Osteocyte (in vitro differentiated cells): ENCODE measurements around the gene SERINC5. TPM values are rescaled to one million over a fixed set of nuclear protein-coding genes. Genes with fewer than 3 reads are reported as not detected.
"Not testable (repeated sequence)": the region's sequence is repeated elsewhere in the genome, so short reads cannot be mapped to it uniquely, and the experiment has no call there.

ENCODE experiments used
- DNase-seq: peaks from one replicate; pipeline ENCODE4 v3.0.0; 2021; ENCODE audit warnings: mixed read lengths; ENCODE audit not compliant: unreplicated experiment; ENCODE audit errors: extremely low spot score
- H3K27ac Mint-ChIP-seq: one replicate; pipeline ENCODE4 v1.8.0; 2021; ENCODE audit warnings: mild to moderate bottlenecking, mixed read lengths; ENCODE audit not compliant: unreplicated experiment
- H3K27me3 Mint-ChIP-seq: one replicate; pipeline ENCODE4 v1.8.0; 2021; ENCODE audit warnings: mixed read lengths; ENCODE audit not compliant: unreplicated experiment
- H3K36me3 Mint-ChIP-seq: one replicate; pipeline ENCODE4 v1.8.0; 2021; ENCODE audit warnings: mixed read lengths; ENCODE audit not compliant: unreplicated experiment
- H3K4me1 Mint-ChIP-seq: one replicate; pipeline ENCODE4 v1.8.0; 2021; ENCODE audit warnings: mixed read lengths; ENCODE audit not compliant: unreplicated experiment
- H3K4me3 Mint-ChIP-seq: one replicate; pipeline ENCODE4 v1.8.0; 2021; ENCODE audit warnings: mild to moderate bottlenecking, moderate library complexity, mixed read lengths; ENCODE audit not compliant: unreplicated experiment
- H3K9me3 Mint-ChIP-seq: one replicate; pipeline ENCODE4 v1.8.0; 2021; ENCODE audit warnings: mixed read lengths; ENCODE audit not compliant: unreplicated experiment
- CTCF ChIP-seq: fragments of 200-600 bp; sonication (generic); IDR thresholded peaks from 2 replicates; pipeline ENCODE4 v1.5.0; 2021; ENCODE audit warnings: antibody characterized with exemption, mild to moderate bottlenecking, moderate library complexity
- total RNA-seq: library from RNA; stranded (reverse); gene quantifications from 2 replicates; pipeline ENCODE4 v1.2.1, GENCODE V29; 2021

SERINC5 gene
- total RNA-seq, 1 donor from 2014 or later = 43.2 TPM

GRCh38 chr5:80141147-80141671 is 114.6 kb downstream of the SERINC5 start:
- peaks cover 14% of the 10 kb centered on the region for H3K36me3 Mint-ChIP-seq
- peak overlapping the region; percentile 0 for H3K4me3 Mint-ChIP-seq
- no peaks in the 10 kb centered on the region for H3K9me3 Mint-ChIP-seq
- H3K27me3 Mint-ChIP-seq = no peaks in the 10 kb centered on the region
- TF ChIP-seq CTCF = no peak
- no peak for DNase-seq
- peaks cover 41% of the 10 kb centered on the region for H3K4me1 Mint-ChIP-seq
- peak overlapping the region; percentile 86 for H3K27ac Mint-ChIP-seq

GRCh38 chr5:80140496-80140895 is 115.4 kb downstream of the SERINC5 start:
- no peaks in the 10 kb centered on the region for H3K27me3 Mint-ChIP-seq
- H3K4me3 Mint-ChIP-seq = no peak overlapping the region
- peaks cover 10% of the 10 kb centered on the region for H3K36me3 Mint-ChIP-seq
- H3K27ac Mint-ChIP-seq = peak overlapping the region; percentile 86
- peaks cover 41% of the 10 kb centered on the region for H3K4me1 Mint-ChIP-seq
- TF ChIP-seq CTCF = no peak
- DNase-seq = no peak
- no peaks in the 10 kb centered on the region for H3K9me3 Mint-ChIP-seq

- no peak for TF ChIP-seq CTCF
- H3K27me3 Mint-ChIP-seq = no peaks in the 10 kb centered on the region
- no peak for DNase-seq
- no peaks in the 10 kb centered on the region for H3K9me3 Mint-ChIP-seq
- H3K4me1 Mint-ChIP-seq = peaks cover 41% of the 10 kb centered on the region
- H3K4me3 Mint-ChIP-seq = no peak overlapping the region
- no peak overlapping the region for H3K27ac Mint-ChIP-seq
- peaks cover 6% of the 10 kb centered on the region for H3K36me3 Mint-ChIP-seq
These were observed 116.3 kb downstream of the SERINC5 start for GRCh38 chr5:80139466-80139972.

- H3K27ac Mint-ChIP-seq = no peak overlapping the region
- no peaks in the 10 kb centered on the region for H3K36me3 Mint-ChIP-seq
- no peak overlapping the region for H3K4me3 Mint-ChIP-seq
- DNase-seq = no peak
- H3K9me3 Mint-ChIP-seq = no peaks in the 10 kb centered on the region
- H3K27me3 Mint-ChIP-seq = no peaks in the 10 kb centered on the region
- no peak for TF ChIP-seq CTCF
- peaks cover 39% of the 10 kb centered on the region for H3K4me1 Mint-ChIP-seq
These were observed 117.4 kb downstream of the SERINC5 start for GRCh38 chr5:80138486-80138885.

- not testable (repeated sequence) for H3K27ac Mint-ChIP-seq, H3K27me3 Mint-ChIP-seq, H3K4me3 Mint-ChIP-seq, H3K9me3 Mint-ChIP-seq, H3K36me3 Mint-ChIP-seq, DNase-seq
- peaks cover 22% of the 10 kb centered on the region for H3K4me1 Mint-ChIP-seq
These were observed 119.0 kb downstream of the SERINC5 start for GRCh38 chr5:80136798-80137197.
